Measurements from ENCODE around the gene FHOD1.

Gene FHOD1

GRCh38 chr16:67236563-67237395 is 10.5 kb downstream of the FHOD1 start:
- no peaks in the 10 kb centered on the region for H3K9me3 ChIP-seq
- TF ChIP-seq Cebpa-rat (IDR thresholded peaks at IDR 0.05): no peak
- H3K4me3 ChIP-seq: peak overlapping the region; percentile 59
- no peaks in the 10 kb centered on the region for H3K27me3 ChIP-seq
- H3K4me1 ChIP-seq: peaks cover 32% of the 10 kb centered on the region
- peaks cover 92% of the 10 kb centered on the region for H3K36me3 ChIP-seq
- H3K9ac ChIP-seq: peak overlapping the region; percentile 82; the same call in 1 of the 2 replicates
- peaks cover 44% of the 10 kb centered on the region for H4K20me1 ChIP-seq
- H3K27ac ChIP-seq: peak overlapping the region; percentile 78
- peak overlapping the region; percentile 77 for H3K4me2 ChIP-seq

GRCh38 chr16:67235816-67236562 is 11.3 kb downstream of the FHOD1 start:
- H3K9ac ChIP-seq: peak overlapping the region; percentile 82
- no peaks in the 10 kb centered on the region for H3K27me3 ChIP-seq
- H3K4me1 ChIP-seq: peaks cover 24% of the 10 kb centered on the region
- no peak for TF ChIP-seq Cebpa-rat (IDR thresholded peaks at IDR 0.05)
- peaks cover 39% of the 10 kb centered on the region for H4K20me1 ChIP-seq
- H3K27ac ChIP-seq: peak overlapping the region; percentile 78
- H3K36me3 ChIP-seq: peaks cover 93% of the 10 kb centered on the region
- H3K9me3 ChIP-seq: no peaks in the 10 kb centered on the region
- peak overlapping the region; percentile 59 for H3K4me3 ChIP-seq
- peak overlapping the region; percentile 77 for H3K4me2 ChIP-seq

DNA sequence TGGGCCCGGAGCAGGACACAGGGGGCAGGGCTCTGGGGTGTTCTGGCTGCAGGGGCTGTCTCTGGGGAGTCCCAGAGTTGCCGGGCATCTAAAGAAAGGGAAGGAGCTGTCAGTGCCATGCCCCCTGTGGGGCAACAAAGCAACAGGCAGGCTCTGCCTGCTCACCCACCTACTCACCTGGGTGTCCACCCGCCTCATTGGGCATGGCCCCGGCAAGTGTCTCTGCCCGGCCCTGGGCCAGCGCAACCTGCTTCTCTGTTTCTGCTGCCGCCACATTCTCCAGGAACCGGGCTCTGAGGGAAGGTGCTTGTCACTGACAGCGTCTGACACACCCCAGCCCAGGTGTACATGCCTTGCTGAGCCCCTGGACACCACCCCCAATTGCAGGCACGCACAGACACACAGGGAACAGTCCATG is 13.1 kb downstream of the FHOD1 start:
- Histone ChIP-seq H4K20me1 (peaks cover 41% of the 10 kb centered on the region), H3K4me1 (peaks cover 24% of the 10 kb centered on the region), H3K9ac (no peak overlapping the region), H3K4me3 (no peak overlapping the region), H3K9me3 (no peaks in the 10 kb centered on the region), H3K27ac (no peak overlapping the region), H3K4me2 (no peak overlapping the region), H3K27me3 (no peaks in the 10 kb centered on the region), H3K36me3 (peaks cover 97% of the 10 kb centered on the region)
- no peak for TF ChIP-seq Cebpa-rat (IDR thresholded peaks at IDR 0.05)

- TF ChIP-seq Cebpa-rat (IDR thresholded peaks at IDR 0.05): no peak
- Histone ChIP-seq H3K4me2 (no peak overlapping the region), H3K4me1 (peaks cover 24% of the 10 kb centered on the region), H3K27ac (no peak overlapping the region), H3K9ac (no peak overlapping the region), H3K36me3 (peaks cover 97% of the 10 kb centered on the region), H4K20me1 (peaks cover 41% of the 10 kb centered on the region), H3K27me3 (no peaks in the 10 kb centered on the region), H3K9me3 (no peaks in the 10 kb centered on the region), H3K4me3 (no peak overlapping the region)
Measured at GRCh38 chr16:67233596-67233995, 13.7 kb downstream of the FHOD1 start.

DNA sequence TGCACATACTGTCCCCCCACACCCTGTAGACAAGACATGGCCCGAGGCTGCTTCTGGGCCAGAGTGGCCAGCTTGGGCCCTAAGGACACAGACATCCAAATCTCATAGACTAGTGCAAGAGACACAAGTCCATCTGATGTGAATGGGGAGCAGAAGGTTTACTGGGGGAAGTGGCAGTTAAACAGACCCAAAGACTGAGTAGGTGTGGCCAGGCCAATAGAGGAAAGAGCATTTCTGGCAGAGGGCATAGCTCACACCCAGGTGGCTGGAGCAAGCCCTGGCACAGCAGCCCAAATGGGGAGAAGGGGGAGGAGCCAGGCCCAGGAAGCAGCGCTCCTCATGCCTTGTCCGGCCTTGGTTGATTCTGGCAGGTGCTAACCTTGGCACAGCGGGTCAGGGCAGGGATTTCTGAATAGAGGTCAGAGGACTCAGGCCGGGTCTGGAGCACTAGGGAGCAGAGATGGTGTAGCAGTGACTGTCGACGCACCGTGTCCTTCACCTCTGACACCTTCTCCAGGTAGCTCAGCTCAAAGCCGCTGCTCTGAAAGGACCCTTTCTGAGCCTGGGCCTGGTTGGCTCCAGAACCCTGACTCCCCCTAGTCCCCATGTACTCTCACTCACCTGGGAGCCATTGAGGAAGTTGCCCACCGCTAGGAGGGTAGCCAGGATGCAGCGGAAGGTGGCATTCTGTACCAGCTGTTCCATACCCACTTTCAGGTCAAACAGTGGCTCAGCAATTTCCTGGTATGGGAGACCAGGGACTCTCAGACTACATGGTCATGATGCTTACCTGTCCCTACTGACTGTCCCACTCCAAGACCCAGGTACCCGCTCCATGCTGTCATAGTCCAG is 16.2 kb downstream of the FHOD1 start:
- Histone ChIP-seq H3K27ac (no peak overlapping the region), H3K36me3 (peaks cover 81% of the 10 kb centered on the region), H3K9me3 (no peaks in the 10 kb centered on the region), H4K20me1 (peaks cover 40% of the 10 kb centered on the region), H3K4me3 (no peak overlapping the region), H3K4me1 (peaks cover 38% of the 10 kb centered on the region), H3K27me3 (no peaks in the 10 kb centered on the region), H3K9ac (no peak overlapping the region), H3K4me2 (no peak overlapping the region)
- no peak for TF ChIP-seq Cebpa-rat (IDR thresholded peaks at IDR 0.05)

DNA sequence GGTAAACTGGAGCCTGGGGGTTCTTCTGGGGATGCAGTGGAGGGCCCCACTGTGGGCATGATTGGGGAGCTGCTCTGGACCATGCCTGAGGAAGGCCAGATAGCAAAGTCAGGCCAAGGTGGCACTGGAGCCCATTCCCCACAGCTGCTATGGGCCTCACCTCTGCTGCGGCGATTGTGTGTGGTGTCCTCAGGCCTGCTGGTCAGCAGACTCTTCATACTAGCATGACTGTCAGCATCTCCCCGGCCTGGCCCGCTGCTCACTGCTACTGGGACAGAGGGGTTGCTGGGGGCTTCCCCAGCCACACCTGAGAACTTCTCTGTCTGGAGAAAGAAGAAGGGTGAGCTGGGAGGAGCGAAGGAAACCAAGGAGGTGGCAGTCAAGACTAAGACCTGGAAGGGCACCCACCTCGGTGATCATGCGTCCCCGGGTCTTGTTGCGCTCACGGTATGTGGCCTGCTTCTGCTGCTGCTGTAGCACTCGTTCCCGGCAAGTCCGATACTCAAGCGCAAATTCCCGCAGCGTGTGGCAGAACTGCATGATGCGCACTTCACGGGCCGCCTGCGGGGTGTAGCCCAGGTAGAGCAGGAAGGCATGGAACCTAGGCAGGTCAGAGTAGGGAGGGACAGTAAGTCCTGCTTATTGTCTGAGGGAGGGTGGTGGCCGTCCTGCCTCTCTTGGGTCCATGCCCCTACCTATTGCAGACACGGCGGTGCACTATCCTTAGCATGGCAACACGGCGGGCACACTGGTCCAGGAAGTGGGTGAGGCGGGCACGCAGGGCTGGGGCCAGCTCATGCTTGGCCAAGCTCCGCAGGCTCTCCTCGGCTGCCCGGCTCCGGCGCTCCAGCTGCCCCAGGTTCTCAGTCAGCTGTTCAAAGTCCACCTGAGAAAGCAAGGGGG is 17.1 kb downstream of the FHOD1 start:
- no peak for TF ChIP-seq Cebpa-rat (IDR thresholded peaks at IDR 0.05)
- H3K27ac ChIP-seq: no peak overlapping the region
- H4K20me1 ChIP-seq: peaks cover 40% of the 10 kb centered on the region
- H3K9ac ChIP-seq: no peak overlapping the region
- H3K4me3 ChIP-seq: no peak overlapping the region
- H3K9me3 ChIP-seq: no peaks in the 10 kb centered on the region
- H3K4me2 ChIP-seq: no peak overlapping the region
- peaks cover 38% of the 10 kb centered on the region for H3K4me1 ChIP-seq
- H3K27me3 ChIP-seq: no peaks in the 10 kb centered on the region
- H3K36me3 ChIP-seq: peaks cover 72% of the 10 kb centered on the region

DNA sequence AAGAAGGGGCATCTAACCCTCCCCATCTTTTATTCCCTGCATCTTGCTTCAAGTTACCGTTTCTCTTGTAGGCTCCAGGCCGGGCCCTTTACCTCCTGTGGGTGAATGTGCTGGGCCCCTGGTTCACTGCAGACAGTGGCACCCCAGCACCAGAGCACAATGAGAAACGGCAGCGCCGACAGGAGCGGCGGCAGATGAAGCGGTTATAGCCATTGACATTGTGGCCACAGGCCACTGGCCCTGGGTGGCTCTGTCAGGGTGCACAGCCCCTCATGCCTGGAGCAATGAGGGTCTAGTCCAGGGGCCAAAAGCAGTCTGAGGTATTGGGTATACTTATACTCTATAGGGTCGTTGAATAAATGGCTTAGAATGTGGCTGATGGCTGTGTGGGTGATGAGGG is 18.4 kb downstream of the FHOD1 start:
- no peak overlapping the region for H3K4me2 ChIP-seq
- no peaks in the 10 kb centered on the region for H3K9me3 ChIP-seq
- no peak overlapping the region for H3K4me3 ChIP-seq
- peaks cover 26% of the 10 kb centered on the region for H3K4me1 ChIP-seq
- no peaks in the 10 kb centered on the region for H3K27me3 ChIP-seq
- peaks cover 40% of the 10 kb centered on the region for H4K20me1 ChIP-seq
- peaks cover 60% of the 10 kb centered on the region for H3K36me3 ChIP-seq
- H3K9ac ChIP-seq: no peak overlapping the region
- TF ChIP-seq Cebpa-rat (IDR thresholded peaks at IDR 0.05): no peak
- no peak overlapping the region for H3K27ac ChIP-seq

DNA sequence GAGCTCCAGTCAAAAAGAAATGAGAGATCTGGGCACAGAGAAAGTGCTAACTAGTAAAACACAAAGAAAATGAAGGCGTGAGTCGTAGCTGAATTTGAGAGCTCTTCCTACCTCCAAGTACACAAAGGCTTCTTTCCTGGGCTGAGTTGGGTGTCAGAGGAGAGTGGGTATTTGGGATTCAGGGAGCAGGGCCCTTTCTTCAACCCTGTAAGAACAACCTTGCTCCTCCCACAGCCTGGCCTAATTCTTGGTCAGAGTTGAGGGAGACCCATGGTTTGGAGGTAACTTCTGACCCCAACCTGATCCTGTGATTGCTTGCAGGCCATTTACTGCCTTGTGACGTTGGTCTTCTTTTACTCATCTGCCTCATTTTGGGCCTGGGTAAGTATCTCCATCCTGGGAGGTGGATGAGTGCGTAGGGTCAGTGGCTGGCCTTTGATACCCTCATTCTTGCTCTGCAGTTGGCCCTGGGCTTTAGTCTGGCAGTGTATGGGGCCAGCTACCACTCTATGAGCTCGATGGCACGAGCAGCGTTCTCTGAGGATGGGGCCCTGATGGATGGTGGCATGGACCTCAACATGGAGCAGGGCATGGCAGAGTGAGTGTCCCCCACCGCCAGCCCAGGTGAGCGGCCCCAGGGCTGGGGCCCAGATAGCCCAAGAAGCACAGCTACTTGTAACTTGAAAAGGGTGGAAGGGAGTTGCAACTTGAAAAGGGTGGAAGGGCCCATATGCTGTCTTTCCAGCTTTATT is 19.1 kb downstream of the FHOD1 start:
- Histone ChIP-seq H3K9me3 (no peaks in the 10 kb centered on the region), H3K36me3 (peaks cover 54% of the 10 kb centered on the region), H3K9ac (peak overlapping the region; percentile 86), H3K4me2 (peak overlapping the region; percentile 95), H3K4me3 (peak overlapping the region; percentile 87), H3K27me3 (no peaks in the 10 kb centered on the region), H3K27ac (no peak overlapping the region), H4K20me1 (peaks cover 40% of the 10 kb centered on the region), H3K4me1 (peaks cover 26% of the 10 kb centered on the region)
- no peak for TF ChIP-seq Cebpa-rat (IDR thresholded peaks at IDR 0.05)
